ENCODE measurements around the gene HAUS5. TPM values are rescaled to one million over a fixed set of nuclear protein-coding genes. Genes with fewer than 3 reads are reported as not detected.
A peak's percentile ranks its signal among the peaks of the same experiment; 100 is the strongest.

The HAUS5 gene
- total RNA-seq, 1 donor: 6.0 TPM

DNA sequence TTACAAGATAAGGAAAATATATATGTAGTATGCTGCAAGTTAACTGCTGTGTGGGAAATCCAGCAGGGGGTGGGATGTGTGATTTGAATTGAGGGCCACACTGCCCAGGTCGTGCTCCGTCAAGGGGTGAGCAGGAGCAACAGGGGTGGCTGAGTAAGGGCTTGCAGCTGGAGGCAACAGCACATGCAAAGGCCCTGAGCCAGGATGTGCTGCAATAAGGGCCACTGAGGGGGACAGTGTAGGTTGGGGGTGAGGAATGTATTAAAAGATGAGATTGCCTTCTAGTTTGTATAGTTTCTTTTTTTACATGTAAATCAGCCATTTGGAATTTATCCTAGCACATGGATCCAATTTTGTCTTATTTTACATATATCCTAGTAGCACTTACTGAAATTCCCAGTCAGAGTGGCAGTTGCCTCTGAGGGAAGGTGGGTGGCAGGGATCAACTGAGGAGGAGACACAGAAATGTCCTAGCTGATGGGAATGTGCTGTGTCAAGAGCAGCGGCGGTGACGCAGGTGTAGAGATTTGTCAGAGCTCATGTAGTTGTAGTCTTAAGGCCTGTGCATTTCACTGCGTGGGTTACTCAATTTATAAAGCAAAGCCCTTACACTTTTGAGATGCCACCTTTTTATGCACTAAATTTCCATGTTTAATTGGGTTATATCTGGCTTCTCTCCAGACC, 10.9 kb downstream of the HAUS5 start:
- H3K9me3 ChIP-seq (ENCODE audit: low read depth, low read length): no peaks in the 10 kb centered on the region
- H3K4me1 ChIP-seq (ENCODE audit: insufficient read depth, low read length): peaks cover 5% of the 10 kb centered on the region

DNA sequence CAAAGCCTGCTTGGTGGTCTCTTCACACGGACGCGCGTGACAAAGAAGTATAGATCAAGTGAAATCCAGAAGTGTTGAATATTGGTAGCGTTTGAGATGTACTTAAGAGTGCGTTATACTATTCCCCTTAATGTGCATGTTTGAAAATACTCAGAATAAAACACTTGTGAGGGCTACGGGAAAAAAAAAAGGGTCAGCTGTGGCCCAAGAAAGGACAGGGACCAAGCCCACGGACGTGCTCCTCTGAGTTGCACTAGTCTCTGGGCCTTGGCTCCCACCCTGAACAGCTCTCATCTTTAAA, 15.7 kb downstream of the HAUS5 start:
- Histone ChIP-seq H3K4me3 (ENCODE audit: low read length) (peak overlapping the region; percentile 88), H3K27me3 (ENCODE audit: insufficient read depth, low read length) (no peaks in the 10 kb centered on the region), H3K9me3 (ENCODE audit: low read depth, low read length) (no peaks in the 10 kb centered on the region), H3K4me1 (ENCODE audit: insufficient read depth, low read length) (peaks cover 15% of the 10 kb centered on the region)

More for the DNA sequence above, 10.9 kb downstream of the HAUS5 start:
- Histone ChIP-seq H3K27me3 (ENCODE audit: insufficient read depth, low read length) (no peaks in the 10 kb centered on the region), H3K4me3 (ENCODE audit: low read length) (no peak overlapping the region)

GRCh38 chr19:35628565-35629331, 16.2 kb downstream of the HAUS5 start, which contains the start of gene RBM42:
Gene RBM42, plus strand, starts transcription at chr19:35629036. Its CDS starts 118 bp downstream, at chr19:35629154.
- H3K9me3 ChIP-seq (ENCODE audit: low read depth, low read length): no peaks in the 10 kb centered on the region
- peaks cover 15% of the 10 kb centered on the region for H3K4me1 ChIP-seq (ENCODE audit: insufficient read depth, low read length)
- H3K27me3 ChIP-seq (ENCODE audit: insufficient read depth, low read length): no peaks in the 10 kb centered on the region
- peak within 1 kb of the TSS; percentile 88 for H3K4me3 ChIP-seq (ENCODE audit: low read length)

DNA sequence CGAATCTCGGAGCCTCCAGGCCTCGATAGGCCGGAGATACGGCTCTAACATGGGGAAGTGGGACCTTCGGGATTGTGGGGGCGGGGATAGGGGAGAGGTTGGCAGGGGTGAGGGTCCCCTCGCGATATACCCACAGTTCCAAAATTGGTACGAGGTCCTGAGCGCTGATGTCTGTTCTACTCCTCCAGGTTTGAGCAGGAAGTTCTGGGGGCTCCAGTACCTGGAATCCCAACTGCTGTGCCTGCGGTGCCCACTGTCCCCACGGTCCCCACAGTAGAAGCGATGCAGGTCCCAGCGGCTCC, 16.7 kb downstream of the HAUS5 start:
- H3K4me1 ChIP-seq (ENCODE audit: insufficient read depth, low read length): peaks cover 15% of the 10 kb centered on the region
- peak overlapping the region; percentile 88 for H3K4me3 ChIP-seq (ENCODE audit: low read length)
- H3K9me3 ChIP-seq (ENCODE audit: low read depth, low read length): no peaks in the 10 kb centered on the region
- H3K27me3 ChIP-seq (ENCODE audit: insufficient read depth, low read length): no peaks in the 10 kb centered on the region

GRCh38 chr19:35633727-35634440, 21.3 kb downstream of the HAUS5 start:
- no peaks in the 10 kb centered on the region for H3K27me3 ChIP-seq (ENCODE audit: insufficient read depth, low read length)
- H3K4me3 ChIP-seq (ENCODE audit: low read length): no peak overlapping the region
- H3K9me3 ChIP-seq (ENCODE audit: low read depth, low read length): no peaks in the 10 kb centered on the region
- H3K4me1 ChIP-seq (ENCODE audit: insufficient read depth, low read length): peaks cover 10% of the 10 kb centered on the region

DNA sequence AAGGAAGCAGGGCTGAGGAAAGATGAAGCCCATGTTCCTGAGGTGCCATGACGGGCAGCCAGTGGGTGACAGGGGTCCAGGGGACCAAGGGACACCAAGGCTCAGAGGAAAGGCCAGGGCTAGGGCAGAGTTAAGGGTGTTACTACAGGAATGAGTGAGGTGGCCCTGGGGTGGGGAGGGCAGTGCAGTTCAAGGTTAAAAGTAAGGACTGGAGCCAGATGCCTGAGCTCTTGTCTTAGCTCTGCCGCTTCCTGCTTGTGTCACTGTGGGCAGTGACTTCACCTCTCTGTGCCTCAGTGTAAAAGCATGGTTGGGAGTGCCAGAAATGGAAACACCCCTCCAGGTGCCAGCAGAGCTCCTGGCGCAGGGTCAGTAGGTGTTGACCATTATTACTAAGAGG, 24.1 kb downstream of the HAUS5 start:
- no peaks in the 10 kb centered on the region for H3K27me3 ChIP-seq (ENCODE audit: insufficient read depth, low read length)
- H3K9me3 ChIP-seq (ENCODE audit: low read depth, low read length): no peaks in the 10 kb centered on the region
- peaks cover 4% of the 10 kb centered on the region for H3K4me1 ChIP-seq (ENCODE audit: insufficient read depth, low read length)
- no peak overlapping the region for H3K4me3 ChIP-seq (ENCODE audit: low read length)

DNA sequence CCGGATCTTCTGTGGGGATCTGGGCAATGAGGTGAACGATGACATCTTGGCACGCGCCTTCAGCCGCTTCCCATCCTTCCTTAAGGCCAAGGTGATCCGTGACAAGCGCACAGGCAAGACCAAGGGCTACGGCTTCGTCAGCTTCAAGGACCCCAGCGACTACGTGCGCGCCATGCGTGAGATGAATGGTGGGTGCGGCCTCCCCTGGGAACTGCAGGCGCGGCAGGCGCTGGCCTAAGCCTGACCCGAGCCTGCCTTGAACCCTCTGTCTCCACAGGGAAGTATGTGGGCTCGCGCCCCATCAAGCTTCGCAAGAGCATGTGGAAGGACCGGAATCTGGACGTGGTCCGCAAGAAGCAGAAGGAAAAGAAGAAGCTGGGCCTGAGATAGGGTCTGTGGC, 24.6 kb downstream of the HAUS5 start:
- Histone ChIP-seq H3K4me1 (ENCODE audit: insufficient read depth, low read length) (peaks cover 9% of the 10 kb centered on the region), H3K27me3 (ENCODE audit: insufficient read depth, low read length) (no peaks in the 10 kb centered on the region), H3K4me3 (ENCODE audit: low read length) (no peak overlapping the region), H3K9me3 (ENCODE audit: low read depth, low read length) (no peaks in the 10 kb centered on the region)

GRCh38 chr19:35639321-35639639, 26.7 kb downstream of the HAUS5 start:
- Histone ChIP-seq H3K9me3 (ENCODE audit: low read depth, low read length) (no peaks in the 10 kb centered on the region), H3K27me3 (ENCODE audit: insufficient read depth, low read length) (no peaks in the 10 kb centered on the region), H3K4me1 (ENCODE audit: insufficient read depth, low read length) (peaks cover 19% of the 10 kb centered on the region), H3K4me3 (ENCODE audit: low read length) (no peak overlapping the region)

- Histone ChIP-seq H3K27me3 (ENCODE audit: insufficient read depth, low read length) (no peaks in the 10 kb centered on the region), H3K4me3 (ENCODE audit: low read length) (no peak overlapping the region), H3K4me1 (ENCODE audit: insufficient read depth, low read length) (peaks cover 24% of the 10 kb centered on the region), H3K9me3 (ENCODE audit: low read depth, low read length) (no peaks in the 10 kb centered on the region)
Observed at GRCh38 chr19:35639863-35640262, 27.3 kb downstream of the HAUS5 start.

DNA sequence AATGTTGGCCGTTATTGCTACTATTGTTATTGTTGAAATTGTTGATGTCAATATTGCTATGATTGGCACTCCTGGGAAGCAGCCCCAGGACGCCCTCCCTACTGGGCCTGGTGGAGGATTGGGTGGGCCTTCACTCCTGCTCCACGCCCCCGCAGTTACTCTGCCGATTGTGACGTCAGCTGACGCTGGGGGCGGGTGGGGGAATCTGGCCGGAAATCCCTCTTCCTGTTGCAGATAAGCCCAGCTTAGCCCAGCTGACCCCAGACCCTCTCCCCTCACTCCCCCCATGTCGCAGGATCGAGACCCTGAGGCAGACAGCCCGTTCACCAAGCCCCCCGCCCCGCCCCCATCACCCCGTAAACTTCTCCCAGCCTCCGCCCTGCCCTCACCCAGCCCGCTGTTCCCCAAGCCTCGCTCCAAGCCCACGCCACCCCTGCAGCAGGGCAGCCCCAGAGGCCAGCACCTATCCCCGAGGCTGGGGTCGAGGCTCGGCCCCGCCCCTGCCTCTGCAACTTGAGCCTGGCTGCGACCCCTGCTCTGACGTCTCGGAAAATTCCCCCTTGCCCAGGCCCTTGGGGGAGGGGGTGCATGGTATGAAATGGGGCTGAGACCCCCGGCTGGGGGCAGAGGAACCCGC, 29.1 kb downstream of the HAUS5 start, which contains the start of gene ETV2:
ETV2 (plus strand) TSS at position 231 of the 637 bp plus-strand sequence. CDS start 716 bp downstream, outside the sequence.
- Histone ChIP-seq H3K4me3 (ENCODE audit: low read length) (no peak within 1 kb of the TSS), H3K27me3 (ENCODE audit: insufficient read depth, low read length) (no peaks in the 10 kb centered on the region), H3K9me3 (ENCODE audit: low read depth, low read length) (no peaks in the 10 kb centered on the region), H3K4me1 (ENCODE audit: insufficient read depth, low read length) (peaks cover 31% of the 10 kb centered on the region)

GRCh38 chr19:35642312-35642711, 29.8 kb downstream of the HAUS5 start:
- Histone ChIP-seq H3K4me1 (ENCODE audit: insufficient read depth, low read length) (peaks cover 31% of the 10 kb centered on the region), H3K27me3 (ENCODE audit: insufficient read depth, low read length) (no peaks in the 10 kb centered on the region)

GRCh38 chr19:35642798-35643254, 30.3 kb downstream of the HAUS5 start:
- Histone ChIP-seq H3K27me3 (ENCODE audit: insufficient read depth, low read length) (no peaks in the 10 kb centered on the region), H3K4me1 (ENCODE audit: insufficient read depth, low read length) (peaks cover 36% of the 10 kb centered on the region), H3K4me3 (ENCODE audit: low read length) (peak overlapping the region; percentile 69)

More at GRCh38 chr19:35642312-35642711, 29.8 kb downstream of the HAUS5 start:
- H3K4me3 ChIP-seq (ENCODE audit: low read length): no peak overlapping the region
- no peaks in the 10 kb centered on the region for H3K9me3 ChIP-seq (ENCODE audit: low read depth, low read length)

DNA sequence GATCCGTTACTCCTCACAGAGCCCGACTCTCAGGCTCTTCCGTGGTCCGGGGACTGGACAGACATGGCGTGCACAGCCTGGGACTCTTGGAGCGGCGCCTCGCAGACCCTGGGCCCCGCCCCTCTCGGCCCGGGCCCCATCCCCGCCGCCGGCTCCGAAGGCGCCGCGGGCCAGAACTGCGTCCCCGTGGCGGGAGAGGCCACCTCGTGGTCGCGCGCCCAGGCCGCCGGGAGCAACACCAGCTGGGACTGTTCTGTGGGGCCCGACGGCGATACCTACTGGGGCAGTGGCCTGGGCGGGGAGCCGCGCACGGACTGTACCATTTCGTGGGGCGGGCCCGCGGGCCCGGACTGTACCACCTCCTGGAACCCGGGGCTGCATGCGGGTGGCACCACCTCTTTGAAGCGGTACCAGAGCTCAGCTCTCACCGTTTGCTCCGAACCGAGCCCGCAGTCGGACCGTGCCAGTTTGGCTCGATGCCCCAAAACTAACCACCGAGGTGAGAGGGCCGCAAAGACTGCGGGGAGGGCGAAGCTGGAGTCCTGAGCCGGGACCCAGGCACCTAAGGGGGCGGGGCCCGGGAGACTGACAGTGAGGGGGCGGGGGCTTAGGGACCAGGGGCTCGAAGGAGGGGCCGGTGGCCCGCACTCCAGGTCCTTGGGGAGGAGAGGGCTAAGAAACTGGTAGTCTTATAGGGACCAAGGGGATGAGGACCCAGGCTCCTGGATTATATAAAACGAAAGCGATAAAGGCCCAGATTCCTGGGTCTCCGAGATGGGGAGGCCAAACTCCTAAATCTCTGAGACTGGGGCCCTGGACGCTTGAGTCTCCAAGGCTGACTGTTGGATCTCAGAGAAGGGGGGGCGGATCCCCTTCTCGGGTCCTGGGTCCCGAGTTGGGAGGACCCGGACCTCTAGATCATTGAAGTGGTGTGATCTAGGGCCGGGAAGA, 31.0 kb downstream of the HAUS5 start:
- no peaks in the 10 kb centered on the region for H3K27me3 ChIP-seq (ENCODE audit: insufficient read depth, low read length)
- peaks cover 38% of the 10 kb centered on the region for H3K4me1 ChIP-seq (ENCODE audit: insufficient read depth, low read length)
- H3K9me3 ChIP-seq (ENCODE audit: low read depth, low read length): no peaks in the 10 kb centered on the region
- peak overlapping the region; percentile 69 for H3K4me3 ChIP-seq (ENCODE audit: low read length)

More at GRCh38 chr19:35642798-35643254, 30.3 kb downstream of the HAUS5 start:
- H3K9me3 ChIP-seq (ENCODE audit: low read depth, low read length): no peaks in the 10 kb centered on the region
